Small intestine (tissue), 7 donors: ENCODE data around the gene TM9SF2. TPM values are rescaled to one million over a fixed set of nuclear protein-coding genes. Genes with fewer than 3 reads are reported as not detected.

ENCODE experiments used
- DNase-seq, 2 donors: peaks; one replicate each; pipeline versions ENCODE4 v3.0.0 to v3.0.0-alpha.2; 2013
- FAIRE-seq: peaks from 2 replicates; lab custom pipeline; 2012; peaks lifted over from hg19 to GRCh38; lab: Jason Lieb, UNC
- H3K27ac ChIP-seq, 3 donors: one replicate each; pipeline ENCODE4 v1.5.1; 2013; ENCODE audit warnings: low read length in 2 of 3, mild to moderate bottlenecking in 2 of 3, control low read depth in 1 of 3, inconsistent platforms in 1 of 3, low read depth in 1 of 3, moderate library complexity in 1 of 3
- H3K27me3 ChIP-seq, 3 donors: one replicate each; pipeline ENCODE4 v1.6.1; 2013; ENCODE audit warnings: low read length in 3 of 3, inconsistent platforms in 1 of 3; ENCODE audit not compliant: control insufficient read depth in 3 of 3, insufficient read depth in 3 of 3
- H3K36me3 ChIP-seq, 3 donors: one replicate each; pipeline ENCODE4 v1.6.1; 2013; ENCODE audit warnings: low read length in 3 of 3, inconsistent platforms in 1 of 3, low read depth in 1 of 3, mild to moderate bottlenecking in 1 of 3, moderate library complexity in 1 of 3; ENCODE audit not compliant: control insufficient read depth in 3 of 3, insufficient read depth in 2 of 3
- H3K4me1 ChIP-seq, 3 donors: one replicate each; pipeline ENCODE4 v1.6.1; 2013; ENCODE audit warnings: low read length in 2 of 3, inconsistent platforms in 1 of 3, low read depth in 1 of 3, mild to moderate bottlenecking in 1 of 3, moderate library complexity in 1 of 3; ENCODE audit not compliant: control insufficient read depth in 3 of 3, insufficient read depth in 2 of 3
- H3K4me3 ChIP-seq, 3 donors: one replicate each; pipeline ENCODE4 v1.5.1; 2013; ENCODE audit warnings: low read length in 3 of 3, control low read depth in 1 of 3, inconsistent platforms in 1 of 3, low read depth in 1 of 3, mild to moderate bottlenecking in 1 of 3, moderate library complexity in 1 of 3
- H3K9me3 ChIP-seq, 2 donors: one replicate each; pipeline ENCODE4 v1.6.1; 2013; ENCODE audit warnings: low read depth in 1 of 2, low read length in 1 of 2; ENCODE audit not compliant: control insufficient read depth in 2 of 2, insufficient read depth in 1 of 2
- WGBS, 3 donors: extraction: QIAGEN DNeasy Blood & Tissue Kit; methylation state at CpG; one replicate each; pipeline ENCODE4 v1.1.7; 2013; 5-methylcytosine and 5-hydroxymethylcytosine counted together
- polyA plus RNA-seq, 4 donors: library from polyadenylated mRNA; stranded (reverse) in 3 of 4; unstranded in 1 of 4; fragments of 200-250 nt in 3 of 4; fragments of 120-200 nt in 1 of 4; gene quantifications; one replicate each; pipeline versions ENCODE4 v1.2.1 to v1.2.3, GENCODE V29; 2013
- donor health status: healthy with polysubstance abuse.
- donor health status: control.
- donor health status: control.
- donor health status: Bipolar disorder and iron deficiency.
- donor health status: healthy.

Gene TM9SF2
- polyA plus RNA-seq, 4 donors = 35.6 to 270 (median 92.3) TPM

GRCh38 chr13:99580500-99581268, 79.4 kb downstream of the TM9SF2 start:
- no peak for FAIRE-seq
- H3K27me3 ChIP-seq = peaks cover 0 to 1% (median 0%) of the 10 kb centered on the region in 3 donors
- no peaks in the 10 kb centered on the region for H3K36me3 ChIP-seq
- 83 to 92% (median 84%) methylated on average over 7 of the region's 7 CpGs for WGBS, 3 donors
- no peak overlapping the region for H3K4me3 ChIP-seq
- no peaks in the 10 kb centered on the region for H3K9me3 ChIP-seq
- no peak for DNase-seq
- H3K27ac ChIP-seq = no peak overlapping the region
- no peaks in the 10 kb centered on the region for H3K4me1 ChIP-seq

- DNase-seq = no peak
- Histone ChIP-seq H3K9me3 (no peaks in the 10 kb centered on the region), H3K36me3 (no peaks in the 10 kb centered on the region), H3K27me3 (no peaks in the 10 kb centered on the region), H3K4me3 (no peak overlapping the region), H3K4me1 (no peaks in the 10 kb centered on the region), H3K27ac (no peak overlapping the region)
- no peak for FAIRE-seq
- WGBS, 3 donors = 67 to 83% (median 72%) methylated on average over 2 to 3 of the region's 3 CpGs
These were observed 81.2 kb downstream of the TM9SF2 start for GRCh38 chr13:99582511-99582910.

- Histone ChIP-seq H3K4me1 (no peaks in the 10 kb centered on the region), H3K27me3 (no peaks in the 10 kb centered on the region), H3K4me3 (no peak overlapping the region), H3K9me3 (no peaks in the 10 kb centered on the region), H3K27ac (no peak overlapping the region), H3K36me3 (no peaks in the 10 kb centered on the region)
- WGBS, 3 donors = 79 to 87% (median 84%) methylated on average over 3 of the region's 3 CpGs
- DNase-seq = no peak
- no peak for FAIRE-seq
These were observed 84.3 kb downstream of the TM9SF2 start for GRCh38 chr13:99585609-99586008.

GRCh38 chr13:99587021-99587420, 85.7 kb downstream of the TM9SF2 start:
- no peak overlapping the region for H3K27ac ChIP-seq

GRCh38 chr13:99587893-99588606, 86.8 kb downstream of the TM9SF2 start:
- peaks cover 0 to 4% of the 10 kb centered on the region in 2 donors for H3K9me3 ChIP-seq
- H3K27ac ChIP-seq = no peak overlapping the region
- WGBS, 3 donors = 83 to 92% (median 91%) methylated on average over 4 of the region's 4 CpGs
- FAIRE-seq (no peak), DNase-seq (no peak)
- no peaks in the 10 kb centered on the region for H3K4me1 ChIP-seq
- H3K4me3 ChIP-seq = no peak overlapping the region
- H3K36me3 ChIP-seq = no peaks in the 10 kb centered on the region
- H3K27me3 ChIP-seq = no peaks in the 10 kb centered on the region

More at GRCh38 chr13:99587021-99587420, 85.7 kb downstream of the TM9SF2 start:
- H3K27me3 ChIP-seq = no peaks in the 10 kb centered on the region
- no peak for DNase-seq
- H3K4me3 ChIP-seq = no peak overlapping the region
- H3K4me1 ChIP-seq = no peaks in the 10 kb centered on the region
- FAIRE-seq = no peak
- H3K36me3 ChIP-seq = no peaks in the 10 kb centered on the region
- no peaks in the 10 kb centered on the region for H3K9me3 ChIP-seq
- 87 to 94% (median 91%) methylated on average over 8 of the region's 8 CpGs for WGBS, 3 donors

GRCh38 chr13:99589575-99589974, 88.3 kb downstream of the TM9SF2 start:
- Histone ChIP-seq H3K27me3 (no peaks in the 10 kb centered on the region), H3K9me3 (peaks cover 0 to 4% of the 10 kb centered on the region in 2 donors), H3K36me3 (no peaks in the 10 kb centered on the region), H3K4me1 (no peaks in the 10 kb centered on the region), H3K4me3 (no peak overlapping the region), H3K27ac (no peak overlapping the region)
- FAIRE-seq (no peak), DNase-seq (no peak)
- WGBS, 3 donors = 94 to 96% (median 95%) methylated on average over 6 of the region's 6 CpGs

GRCh38 chr13:99590519-99591011, 89.3 kb downstream of the TM9SF2 start:
- WGBS, 3 donors = 60 to 90% (median 84%) methylated on average over 3 of the region's 3 CpGs
- no peak for DNase-seq
- peaks cover 0 to 4% of the 10 kb centered on the region in 2 donors for H3K9me3 ChIP-seq
- peak overlapping the region in 1 of 3 donors; percentile 13 for H3K27ac ChIP-seq
- H3K27me3 ChIP-seq = no peaks in the 10 kb centered on the region
- H3K36me3 ChIP-seq = no peaks in the 10 kb centered on the region
- no peak overlapping the region for H3K4me3 ChIP-seq
- FAIRE-seq = no peak
- H3K4me1 ChIP-seq = no peaks in the 10 kb centered on the region

- WGBS, 3 donors = 77 to 86% (median 83%) methylated on average over 5 of the region's 5 CpGs
- Histone ChIP-seq H3K4me1 (no peaks in the 10 kb centered on the region), H3K27me3 (no peaks in the 10 kb centered on the region), H3K27ac (no peak overlapping the region), H3K36me3 (no peaks in the 10 kb centered on the region), H3K9me3 (peaks cover 0 to 6% of the 10 kb centered on the region in 2 donors), H3K4me3 (no peak overlapping the region)
- no peak for FAIRE-seq
- no peak for DNase-seq
These were observed 94.9 kb downstream of the TM9SF2 start for GRCh38 chr13:99596180-99596579.
